Measurements from ENCODE around the gene CDCA5. TPM values are rescaled to one million over a fixed set of nuclear protein-coding genes. Genes with fewer than 3 reads are reported as not detected.
A peak's percentile ranks its signal among the peaks of the same experiment; 100 is the strongest.
"Not testable (repeated sequence)": the region's sequence is repeated elsewhere in the genome, so short reads cannot be mapped to it uniquely, and the experiment has no call there.

Gene CDCA5
- total and polyA plus RNA-seq, 12 donors: 0.35 to 10.0 (median 1.4) TPM

DNA sequence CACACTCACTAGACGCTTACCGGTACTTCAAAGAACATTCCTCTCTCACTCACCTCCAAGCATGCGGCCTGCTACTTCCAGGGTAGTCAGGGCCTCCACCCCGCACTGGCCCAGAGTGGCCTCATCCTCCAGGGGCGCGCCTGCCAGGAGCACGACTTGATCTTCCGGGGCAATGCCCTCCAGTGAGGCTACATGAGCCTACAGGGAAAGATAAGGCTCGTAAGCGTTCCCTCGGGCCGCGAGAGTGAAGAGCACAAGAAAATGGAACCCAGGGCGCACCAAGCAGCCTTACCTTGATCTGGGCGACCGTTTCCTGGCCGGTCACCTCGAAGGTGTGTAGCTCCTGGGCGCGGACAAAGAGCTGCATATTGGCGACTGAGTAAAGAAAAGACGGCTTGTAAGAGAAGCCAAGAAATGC lies 37.6 kb upstream of the CDCA5 start:
- Histone ChIP-seq H3K27me3 (no peaks in the 10 kb centered on the region), H3K9me3 (replicated peaks in 1 of 3) (no peaks in the 10 kb centered on the region), H3K4me1 (replicated peaks in 1 of 2) (peaks cover 19 to 25% of the 10 kb centered on the region in 2 donors), H3K27ac (peak overlapping the region; percentile 69 to 97 (median 94)), H3K36me3 (replicated peaks in 1 of 2) (peaks cover 0 to 45% of the 10 kb centered on the region in 2 donors), H3K4me3 (peak overlapping the region; percentile 17 to 97 (median 74))
- WGBS, 4 donors: 1 to 2% (median 1%) methylated on average over 18 to 22 of the region's 22 CpGs
- DNase-seq: peak; percentile 51 to 82 (median 65)
- intact Hi-C loops (cut with DNase I): no loop called here
- no peak for TF ChIP-seq POLR2A (IDR thresholded peaks at IDR 0.05)
- TF ChIP-seq, protein P1, sequence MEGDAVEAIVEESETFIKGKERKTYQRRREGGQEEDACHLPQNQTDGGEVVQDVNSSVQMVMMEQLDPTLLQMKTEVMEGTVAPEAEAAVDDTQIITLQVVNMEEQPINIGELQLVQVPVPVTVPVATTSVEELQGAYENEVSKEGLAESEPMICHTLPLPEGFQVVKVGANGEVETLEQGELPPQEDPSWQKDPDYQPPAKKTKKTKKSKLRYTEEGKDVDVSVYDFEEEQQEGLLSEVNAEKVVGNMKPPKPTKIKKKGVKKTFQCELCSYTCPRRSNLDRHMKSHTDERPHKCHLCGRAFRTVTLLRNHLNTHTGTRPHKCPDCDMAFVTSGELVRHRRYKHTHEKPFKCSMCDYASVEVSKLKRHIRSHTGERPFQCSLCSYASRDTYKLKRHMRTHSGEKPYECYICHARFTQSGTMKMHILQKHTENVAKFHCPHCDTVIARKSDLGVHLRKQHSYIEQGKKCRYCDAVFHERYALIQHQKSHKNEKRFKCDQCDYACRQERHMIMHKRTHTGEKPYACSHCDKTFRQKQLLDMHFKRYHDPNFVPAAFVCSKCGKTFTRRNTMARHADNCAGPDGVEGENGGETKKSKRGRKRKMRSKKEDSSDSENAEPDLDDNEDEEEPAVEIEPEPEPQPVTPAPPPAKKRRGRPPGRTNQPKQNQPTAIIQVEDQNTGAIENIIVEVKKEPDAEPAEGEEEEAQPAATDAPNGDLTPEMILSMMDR (IDR thresholded peaks at IDR 0.05): peak in 2 of 6 experiments; percentile 11 to 16

DNA sequence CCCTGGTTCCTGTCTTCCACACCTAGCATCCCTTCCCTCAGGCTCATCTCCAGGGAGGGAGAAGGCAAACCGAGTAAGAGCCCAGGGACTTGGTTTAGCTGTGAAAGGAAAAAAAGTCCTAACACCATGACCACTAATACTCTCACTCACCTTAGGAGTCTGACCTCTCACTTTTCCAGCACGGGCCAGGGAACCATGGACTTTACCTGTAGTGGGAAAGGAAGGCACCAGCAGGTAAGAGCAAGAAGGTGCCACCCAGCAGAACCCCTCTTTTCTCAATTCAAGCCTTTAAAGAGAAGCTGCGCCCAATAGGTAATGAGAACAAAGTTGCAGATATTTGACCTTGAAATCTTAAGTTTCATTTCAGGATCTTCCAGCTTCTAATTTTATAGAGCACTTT lies 37.0 kb upstream of the CDCA5 start:
- intact Hi-C loops (cut with DNase I): no loop called here
- TF ChIP-seq, protein P1 (IDR thresholded peaks at IDR 0.05): no peak
- TF ChIP-seq POLR2A (IDR thresholded peaks at IDR 0.05): no peak
- peaks cover 26 to 32% of the 10 kb centered on the region in 2 donors for H3K4me1 ChIP-seq (replicated peaks in 1 of 2)
- peak overlapping the region in 1 of 4 donors; percentile 82 for H3K4me3 ChIP-seq
- 63 to 73% (median 69%) methylated on average over 3 of the region's 3 CpGs for WGBS, 4 donors
- no peaks in the 10 kb centered on the region for H3K9me3 ChIP-seq (replicated peaks in 1 of 3)
- H3K27me3 ChIP-seq: no peaks in the 10 kb centered on the region
- H3K36me3 ChIP-seq (replicated peaks in 1 of 2): peaks cover 0 to 44% of the 10 kb centered on the region in 2 donors
- DNase-seq: peak in 4 of 7 donors; percentile 5 to 52 (median 16)
- H3K27ac ChIP-seq: peak overlapping the region in 4 of 5 donors; percentile 87 to 97 (median 94)

DNA sequence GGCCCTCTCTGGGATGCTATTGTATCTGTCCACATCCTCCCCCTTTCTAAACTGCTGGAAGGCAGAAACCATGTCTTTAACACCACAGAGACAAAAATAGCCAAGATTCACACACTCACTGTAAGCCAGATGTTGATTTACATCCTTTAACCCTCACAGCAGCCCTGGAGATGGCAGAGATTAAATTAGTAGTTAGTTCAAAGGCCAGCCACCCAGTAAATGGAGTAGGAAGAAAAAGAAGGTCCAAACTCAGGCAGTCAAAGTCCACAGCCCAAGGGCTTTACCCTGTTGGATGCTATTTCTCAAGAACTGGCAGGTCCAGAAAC lies 35.8 kb upstream of the CDCA5 start:
- H3K4me1 ChIP-seq (replicated peaks in 1 of 2): peaks cover 33 to 44% of the 10 kb centered on the region in 2 donors
- H3K4me3 ChIP-seq: no peak overlapping the region
- H3K27ac ChIP-seq: no peak overlapping the region
- H3K9me3 ChIP-seq (replicated peaks in 1 of 3): no peaks in the 10 kb centered on the region
- no peaks in the 10 kb centered on the region for H3K27me3 ChIP-seq
- H3K36me3 ChIP-seq (replicated peaks in 1 of 2): peaks cover 0 to 41% of the 10 kb centered on the region in 2 donors
- TF ChIP-seq, protein P1 (IDR thresholded peaks at IDR 0.05): no peak
- no peak for TF ChIP-seq POLR2A (IDR thresholded peaks at IDR 0.05)
- DNase-seq: no peak
- intact Hi-C loops (cut with DNase I): no loop called here

DNA sequence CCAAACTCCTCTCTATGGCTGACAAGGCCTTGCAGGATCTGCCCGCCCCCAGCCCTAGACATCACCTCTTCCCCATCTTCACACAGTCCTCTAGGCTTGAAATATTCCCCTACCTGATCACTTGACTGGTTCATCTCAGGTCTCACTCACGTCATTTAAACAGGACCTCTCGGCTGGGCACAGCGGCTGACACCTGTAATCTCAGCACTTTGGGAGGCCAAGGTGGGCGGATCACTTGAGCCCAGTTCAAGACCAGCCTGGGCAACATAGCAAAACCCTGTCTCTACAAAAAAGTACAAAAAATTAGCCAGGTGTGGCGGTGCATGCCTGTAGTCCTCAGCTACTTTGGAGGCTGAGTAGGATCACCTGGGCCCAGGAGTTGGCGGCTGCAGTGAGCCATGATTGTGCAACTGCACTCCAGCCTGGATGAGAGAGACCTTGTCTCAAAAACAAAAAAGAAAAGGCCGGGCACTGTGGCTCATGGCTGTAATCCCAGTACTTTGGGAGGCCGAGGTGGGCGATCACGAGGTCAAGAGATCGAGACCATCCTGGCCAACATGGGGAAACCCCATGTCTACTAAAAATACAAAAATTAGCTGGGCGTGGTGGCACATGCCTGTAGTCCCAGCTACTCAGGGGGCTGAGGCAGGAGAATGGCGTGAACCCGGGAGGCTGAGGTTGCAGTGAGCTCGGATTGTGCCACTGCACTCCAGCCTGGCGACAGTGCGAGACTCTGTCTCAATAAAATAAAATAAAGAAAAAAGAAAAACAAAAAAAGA lies 35.2 kb upstream of the CDCA5 start:
- peak in 5 of 7 donors; percentile 5 to 51 (median 38) for DNase-seq
- Histone ChIP-seq H3K4me1 (replicated peaks in 1 of 2) (peaks cover 38 to 49% of the 10 kb centered on the region in 2 donors), H3K36me3 (replicated peaks in 1 of 2) (peaks cover 0 to 37% of the 10 kb centered on the region in 2 donors), H3K27ac (peak overlapping the region in 2 of 5 donors; percentile 23 to 66)
- H3K27me3 ChIP-seq; intact Hi-C loops (cut with DNase I); H3K9me3 ChIP-seq (replicated peaks in 1 of 3); H3K4me3 ChIP-seq: not testable (repeated sequence)
- 78 to 86% (median 82%) methylated on average over 17 to 18 of the region's 18 CpGs for WGBS, 4 donors
